B cell (primary cell): ENCODE data around the gene PDE10A. TPM values are rescaled to one million over a fixed set of nuclear protein-coding genes. Genes with fewer than 3 reads are reported as not detected.

Experiments used
- ATAC-seq: fragments of 200-7000 bp; cut with Tn5 transposase; one replicate; pipeline ENCODE4 v1.10.0; 2021; ENCODE audit warnings: low read depth, mild to moderate bottlenecking, moderate number of reproducible peaks, moderate library complexity
- CTCF ChIA-PET: fragments of 350-600 bp; sonication (Branson Sonifier 250); formaldehyde crosslinking; loops from one replicate; lab custom pipeline; 2021; ENCODE audit warnings: antibody characterized with exemption, inconsistent platforms; lab: Charles Lee
- POLR2A ChIA-PET: fragments of 350-600 bp; sonication (Branson Sonifier 250); formaldehyde crosslinking; loops from one replicate; lab custom pipeline; 2021; ENCODE audit warnings: antibody characterized with exemption; lab: Charles Lee
- DNase-seq: peaks from one replicate; pipeline ENCODE4 v3.0.0; 2013
- H2AFZ ChIP-seq: 2 replicates; pipeline ENCODE4 v1.6.1; 2012; ENCODE audit warnings: mild to moderate bottlenecking, low read depth, low read length; ENCODE audit not compliant: insufficient read depth, poor library complexity, severe bottlenecking
- H3K27ac ChIP-seq, 2 donors: 1 replicate in 1 of 2; 2 replicates in 1 of 2; pipeline ENCODE4 v1.5.1; 2012 to 2013; ENCODE audit warnings: low read length in 2 of 2, mild to moderate bottlenecking in 2 of 2, moderate library complexity in 1 of 2
- H3K27me3 ChIP-seq, 4 experiments: fragments of 200-600 bp in 1 of 4; sonication (generic) in 1 of 4; replicated peaks in 1 of 4; 1 replicate in 2 of 4; 2 replicates in 2 of 4; pipeline versions ENCODE4 v1.6.1 to v1.7.0; 2013 to 2016; ENCODE audit warnings: low read length in 3 of 4, mild to moderate bottlenecking in 2 of 4, mixed read lengths in 1 of 4, moderate library complexity in 1 of 4; ENCODE audit not compliant: insufficient read depth in 4 of 4, control insufficient read depth in 3 of 4; ENCODE audit errors: control extremely low read depth in 1 of 4
- H3K36me3 ChIP-seq, 2 experiments: replicated peaks in 1 of 2; 1 replicate in 1 of 2; 2 replicates in 1 of 2; pipeline versions ENCODE4 v1.6.1 to v1.7.1; 2013; ENCODE audit warnings: low read length in 1 of 2; ENCODE audit not compliant: insufficient read depth in 2 of 2, control insufficient read depth in 1 of 2; ENCODE audit errors: control extremely low read depth in 1 of 2, extremely low read depth in 1 of 2
- H3K4me1 ChIP-seq, 2 donors: fragments of 200-600 bp in 1 of 2; sonication (generic) in 1 of 2; 1 replicate in 1 of 2; 2 replicates in 1 of 2; pipeline versions ENCODE4 v1.5.1 to v1.6.1; 2013 to 2017; ENCODE audit warnings: low read length in 2 of 2; ENCODE audit not compliant: control insufficient read depth in 2 of 2, insufficient read depth in 2 of 2
- H3K4me2 ChIP-seq: replicated peaks from 2 replicates; pipeline ENCODE3; 2012; ENCODE audit warnings: mild to moderate bottlenecking, low read depth, low read length; ENCODE audit not compliant: poor library complexity, severe bottlenecking
- H3K4me3 ChIP-seq, 5 experiments: fragments of 200-600 bp in 1 of 5; sonication (generic) in 1 of 5; 1 replicate in 3 of 5; 2 replicates in 2 of 5; pipeline versions ENCODE4 v1.5.1 to v1.7.0; 2011 to 2016; ENCODE audit warnings: low read length in 4 of 5, mild to moderate bottlenecking in 4 of 5, low read depth in 2 of 5, control low read depth in 1 of 5, moderate library complexity in 1 of 5; ENCODE audit not compliant: insufficient read depth in 1 of 5; ENCODE audit errors: control extremely low read depth in 1 of 5, extremely low read depth in 1 of 5
- H3K79me2 ChIP-seq: fragments of 200-600 bp; sonication (generic); one replicate; pipeline ENCODE4 v1.6.0; 2016; ENCODE audit warnings: low read length; ENCODE audit not compliant: control insufficient read depth, insufficient read depth
- H3K9ac ChIP-seq: fragments of 200-600 bp; sonication (generic); 2 replicates; pipeline ENCODE4 v1.6.1; 2017; ENCODE audit warnings: mild to moderate bottlenecking, low read length, moderate library complexity
- H3K9me3 ChIP-seq, 3 donors: one replicate each; pipeline versions ENCODE4 v1.6.1 to v1.7.1; 2013; ENCODE audit warnings: low read length in 2 of 3; ENCODE audit not compliant: control insufficient read depth in 2 of 3, insufficient read depth in 1 of 3; ENCODE audit errors: control extremely low read depth in 1 of 3
- H4K20me1 ChIP-seq: 2 replicates; pipeline ENCODE4 v1.6.0; 2012; ENCODE audit warnings: mild to moderate bottlenecking, low read length; ENCODE audit not compliant: insufficient read depth, control insufficient read depth, poor library complexity, severe bottlenecking
- H3K27ac Mint-ChIP-seq: one replicate; pipeline ENCODE4 v1.8.0; 2021; ENCODE audit warnings: mixed read lengths
- H3K27me3 Mint-ChIP-seq: one replicate; pipeline ENCODE4 v1.8.0; 2021; ENCODE audit warnings: mixed read lengths
- H3K4me1 Mint-ChIP-seq: one replicate; pipeline ENCODE4 v1.8.0; 2021; ENCODE audit warnings: mixed read lengths
- H3K4me3 Mint-ChIP-seq: one replicate; pipeline ENCODE4 v1.8.0; 2021; ENCODE audit warnings: mixed read lengths
- H3K9me3 Mint-ChIP-seq: one replicate; pipeline ENCODE4 v1.8.0; 2022; ENCODE audit warnings: mixed read lengths; ENCODE audit not compliant: insufficient read depth
- CTCF ChIP-seq: fragments of 200-600 bp; IDR thresholded peaks from one replicate; pipeline ENCODE4 v1.8.0; 2022; ENCODE audit warnings: antibody characterized with exemption, mild to moderate bottlenecking
- EZH2 ChIP-seq: IDR thresholded peaks from 2 replicates; pipeline ENCODE4 v1.6.1; 2012; ENCODE audit warnings: borderline replicate concordance, low read depth, mild to moderate bottlenecking, moderate library complexity, low read length; ENCODE audit not compliant: insufficient read depth, poor library complexity, severe bottlenecking
- WGBS: methylation state at CpG from one replicate; pipeline ENCODE4 v1.1.5; 2013; ENCODE audit warnings: missing lambda C conversion rate; ENCODE audit not compliant: insufficient coverage; 5-methylcytosine and 5-hydroxymethylcytosine counted together
- intact Hi-C: fragments of 100-400 bp; cut with micrococcal nuclease; formaldehyde crosslinking; loops from one replicate; pipeline ENCODE4 v1.10.0; 2022
- polyA plus RNA-seq: library from polyadenylated mRNA; depleted of rRNA; stranded (reverse); fragments of >200 nt; gene quantifications from 2 replicates; pipeline ENCODE4 v1.2.3, GENCODE V29; 2012
- total RNA-seq, 2 donors: library from RNA; stranded (reverse); fragments of 120-200 nt in 1 of 2; gene quantifications; 1 replicate in 1 of 2; 2 replicates in 1 of 2; pipeline versions ENCODE4 v1.2.3 to v1.2.4, GENCODE V29; 2013 to 2022

The PDE10A gene
- total and polyA plus RNA-seq, 2 donors (not counting 1 experiment from before 2014, with no cell fraction given) = not detected

- H3K4me1 Mint-ChIP-seq = peaks cover 4% of the 10 kb centered on the region
- Histone ChIP-seq H2AFZ (no peak overlapping the region), H3K4me3 (no peak overlapping the region), H3K4me2 (no peak overlapping the region), H3K4me1 (no peaks in the 10 kb centered on the region), H4K20me1 (no peaks in the 10 kb centered on the region), H3K27me3 (peaks cover 0 to 29% (median 5%) of the 10 kb centered on the region in 4 experiments), H3K36me3 (no peaks in the 10 kb centered on the region), H3K27ac (no peak overlapping the region), H3K79me2 (no peaks in the 10 kb centered on the region), H3K9ac (no peak overlapping the region), H3K9me3 (peaks cover 0 to 7% (median 0%) of the 10 kb centered on the region in 3 donors)
- ChIA-PET POLR2A (no interaction called here), CTCF (no interaction called here)
- WGBS = 3% methylated on average over 76 of the region's 100 CpGs
- no peak for TF ChIP-seq EZH2
- no peak for TF ChIP-seq CTCF
- H3K4me3 Mint-ChIP-seq = no peak overlapping the region
- peaks cover 53% of the 10 kb centered on the region for H3K27me3 Mint-ChIP-seq
- no peak for DNase-seq
- no peak for ATAC-seq
- intact Hi-C loops = no loop called here
- H3K27ac Mint-ChIP-seq = no peak overlapping the region
- H3K9me3 Mint-ChIP-seq = no peaks in the 10 kb centered on the region
Observed at GRCh38 chr6:165662041-165662748, 846 bp downstream of the PDE10A start.

- H2AFZ ChIP-seq = no peak overlapping the region
- no peak overlapping the region for H3K9ac ChIP-seq
- POLR2A ChIA-PET = no interaction called here
- Mint-ChIP-seq H3K4me1 (peaks cover 4% of the 10 kb centered on the region), H3K27me3 (peaks cover 50% of the 10 kb centered on the region), H3K4me3 (no peak overlapping the region), H3K9me3 (no peaks in the 10 kb centered on the region), H3K27ac (no peak overlapping the region)
- 5% methylated on average over 36 of the region's 36 CpGs for WGBS
- intact Hi-C loops = no loop called here
- H4K20me1 ChIP-seq = no peaks in the 10 kb centered on the region
- no peak overlapping the region for H3K27ac ChIP-seq
- H3K4me2 ChIP-seq = no peak overlapping the region
- H3K27me3 ChIP-seq = peaks cover 0 to 29% (median 5%) of the 10 kb centered on the region in 4 experiments
- ATAC-seq (no peak), DNase-seq (no peak)
- H3K9me3 ChIP-seq = peaks cover 0 to 7% (median 0%) of the 10 kb centered on the region in 3 donors
- H3K36me3 ChIP-seq = no peaks in the 10 kb centered on the region
- CTCF ChIA-PET = no interaction called here
- no peaks in the 10 kb centered on the region for H3K79me2 ChIP-seq
- H3K4me1 ChIP-seq = no peaks in the 10 kb centered on the region
- no peak overlapping the region for H3K4me3 ChIP-seq
- TF ChIP-seq EZH2 = no peak
- TF ChIP-seq CTCF = no peak
Observed at GRCh38 chr6:165661664-165662025, 1.4 kb downstream of the PDE10A start.
